ENCODE data around the gene CYP1A2.

CYP1A2 gene

DNA sequence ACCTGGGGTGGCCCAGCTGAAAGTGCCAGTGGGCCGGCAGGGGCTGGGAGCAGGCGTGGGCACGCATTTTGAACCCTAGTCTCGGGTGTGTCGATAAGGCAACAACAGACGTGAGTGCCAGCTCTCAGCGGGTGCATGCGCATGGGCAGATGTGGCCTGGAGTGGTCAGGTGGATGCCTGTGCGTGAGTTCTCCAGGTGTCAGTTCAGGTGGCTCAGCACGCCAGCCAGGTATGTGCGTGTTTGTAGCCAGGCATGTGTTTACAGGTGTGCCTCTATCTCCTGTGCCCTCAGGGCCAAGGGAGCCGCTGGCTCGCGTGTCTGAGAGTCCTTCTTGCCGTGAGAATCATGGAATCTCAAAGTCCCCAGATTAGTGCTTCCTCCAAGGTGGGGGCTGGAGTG lies 14.8 kb downstream of the CYP1A2 start:
- H3K4me3 ChIP-seq (ENCODE audit: insufficient read depth, low read depth, low read length, poor library complexity, severe bottlenecking) = no peak overlapping the region
- no peak for DNase-seq
- no peaks in the 10 kb centered on the region for H3K27me3 ChIP-seq (replicated peaks; ENCODE audit: control insufficient read depth, insufficient read depth, low read length, poor library complexity, severe bottlenecking)
- H3K4me1 ChIP-seq (ENCODE audit: control insufficient read depth, insufficient read depth, low read length, poor library complexity, severe bottlenecking) = no peaks in the 10 kb centered on the region
- H3K36me3 ChIP-seq (ENCODE audit: control insufficient read depth, insufficient read depth, low read length) = no peaks in the 10 kb centered on the region
- H3K9me3 ChIP-seq (ENCODE audit: control insufficient read depth, low read length) = no peaks in the 10 kb centered on the region
- no peak overlapping the region for H3K27ac ChIP-seq (ENCODE audit: insufficient read depth, low read length, poor library complexity, severe bottlenecking)

DNA sequence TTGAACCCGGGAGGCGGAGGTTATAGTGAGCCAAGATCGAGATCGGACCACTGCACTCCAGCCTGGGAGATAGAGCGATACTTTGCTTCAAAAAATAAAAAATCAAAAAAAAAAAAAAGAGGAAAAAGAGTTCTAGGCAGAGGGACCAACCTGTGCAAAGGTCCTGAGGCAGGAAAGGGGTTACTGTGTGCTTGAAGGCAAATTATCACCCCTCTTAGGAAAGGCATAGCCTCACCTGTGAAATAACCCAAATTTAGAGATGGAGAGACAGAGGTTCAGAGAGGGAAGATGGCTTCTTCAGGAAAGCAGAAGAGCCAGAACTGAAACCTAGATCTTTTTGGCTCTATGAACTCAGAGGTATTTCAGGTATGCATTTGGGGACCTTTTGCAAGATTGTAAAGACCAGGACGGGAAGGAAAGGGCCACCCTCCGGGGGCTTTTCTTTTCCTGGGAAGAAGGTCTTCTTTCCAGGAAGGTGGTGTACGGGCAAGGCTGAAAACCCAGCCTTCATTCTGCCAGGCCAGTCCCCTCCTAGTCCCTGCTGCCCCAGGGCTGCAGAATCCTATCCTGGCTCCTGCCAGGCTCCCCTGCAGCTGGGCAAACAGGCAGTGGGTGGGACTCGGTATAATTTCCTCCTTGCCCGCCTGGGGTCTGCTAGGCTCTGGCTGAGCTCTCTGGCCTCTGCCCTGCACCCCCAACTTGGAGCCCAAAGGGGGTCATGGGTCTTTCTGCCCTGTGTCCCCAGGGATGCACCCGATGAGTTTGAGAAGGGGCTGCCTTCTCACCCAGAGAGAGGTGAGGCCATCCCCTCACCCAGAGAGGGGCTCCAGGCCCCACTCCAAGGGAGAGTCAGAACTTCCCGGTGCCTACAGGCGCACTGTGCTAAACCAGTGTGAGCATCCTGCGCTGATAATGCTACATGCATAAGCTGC lies 18.8 kb downstream of the CYP1A2 start:
- Histone ChIP-seq H3K27me3 (replicated peaks; ENCODE audit: control insufficient read depth, insufficient read depth, low read length, poor library complexity, severe bottlenecking) (no peaks in the 10 kb centered on the region), H3K4me3 (ENCODE audit: insufficient read depth, low read depth, low read length, poor library complexity, severe bottlenecking) (no peak overlapping the region), H3K36me3 (ENCODE audit: control insufficient read depth, insufficient read depth, low read length) (no peaks in the 10 kb centered on the region), H3K9me3 (ENCODE audit: control insufficient read depth, low read length) (no peaks in the 10 kb centered on the region), H3K27ac (ENCODE audit: insufficient read depth, low read length, poor library complexity, severe bottlenecking) (no peak overlapping the region), H3K4me1 (ENCODE audit: control insufficient read depth, insufficient read depth, low read length, poor library complexity, severe bottlenecking) (peaks cover 17% of the 10 kb centered on the region)
- DNase-seq = no peak

DNA sequence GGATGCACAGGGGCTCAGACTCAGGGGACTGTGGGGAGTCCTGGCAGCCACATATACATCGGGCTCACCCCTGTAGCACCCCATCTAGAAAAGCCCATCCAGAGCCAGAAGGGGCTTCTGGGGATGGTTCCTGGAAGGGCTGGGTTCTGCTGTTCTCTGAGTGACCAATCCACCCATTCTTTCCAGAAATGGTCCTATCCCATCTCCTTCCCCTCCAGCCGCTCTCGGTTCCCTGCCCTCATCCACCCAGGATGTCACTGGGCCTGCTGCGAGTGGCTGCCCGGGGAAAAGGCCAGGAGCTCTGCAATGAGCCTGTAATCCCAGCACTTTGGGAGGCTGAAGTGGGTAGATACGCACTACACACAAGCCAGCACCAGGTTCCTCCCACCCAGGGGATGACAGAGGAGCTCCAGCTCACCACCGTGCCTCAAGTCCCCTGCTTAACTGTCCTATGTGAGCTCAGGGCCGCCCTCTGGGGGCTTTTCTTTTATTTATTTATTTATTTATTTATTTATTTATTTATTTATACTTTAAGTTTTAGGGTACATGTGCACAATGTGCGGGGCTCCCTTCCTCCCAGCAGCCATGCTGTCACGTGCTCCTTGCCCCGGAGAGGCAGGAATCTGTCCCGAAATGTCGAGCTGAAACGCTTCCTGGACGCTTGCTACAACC lies 19.6 kb downstream of the CYP1A2 start:
- no peaks in the 10 kb centered on the region for H3K27me3 ChIP-seq (replicated peaks; ENCODE audit: control insufficient read depth, insufficient read depth, low read length, poor library complexity, severe bottlenecking)
- H3K4me1 ChIP-seq (ENCODE audit: control insufficient read depth, insufficient read depth, low read length, poor library complexity, severe bottlenecking) = peaks cover 17% of the 10 kb centered on the region
- no peak for DNase-seq
- H3K27ac ChIP-seq (ENCODE audit: insufficient read depth, low read length, poor library complexity, severe bottlenecking) = no peak overlapping the region
- no peak overlapping the region for H3K4me3 ChIP-seq (ENCODE audit: insufficient read depth, low read depth, low read length, poor library complexity, severe bottlenecking)
- no peaks in the 10 kb centered on the region for H3K9me3 ChIP-seq (ENCODE audit: control insufficient read depth, low read length)
- H3K36me3 ChIP-seq (ENCODE audit: control insufficient read depth, insufficient read depth, low read length) = no peaks in the 10 kb centered on the region

DNA sequence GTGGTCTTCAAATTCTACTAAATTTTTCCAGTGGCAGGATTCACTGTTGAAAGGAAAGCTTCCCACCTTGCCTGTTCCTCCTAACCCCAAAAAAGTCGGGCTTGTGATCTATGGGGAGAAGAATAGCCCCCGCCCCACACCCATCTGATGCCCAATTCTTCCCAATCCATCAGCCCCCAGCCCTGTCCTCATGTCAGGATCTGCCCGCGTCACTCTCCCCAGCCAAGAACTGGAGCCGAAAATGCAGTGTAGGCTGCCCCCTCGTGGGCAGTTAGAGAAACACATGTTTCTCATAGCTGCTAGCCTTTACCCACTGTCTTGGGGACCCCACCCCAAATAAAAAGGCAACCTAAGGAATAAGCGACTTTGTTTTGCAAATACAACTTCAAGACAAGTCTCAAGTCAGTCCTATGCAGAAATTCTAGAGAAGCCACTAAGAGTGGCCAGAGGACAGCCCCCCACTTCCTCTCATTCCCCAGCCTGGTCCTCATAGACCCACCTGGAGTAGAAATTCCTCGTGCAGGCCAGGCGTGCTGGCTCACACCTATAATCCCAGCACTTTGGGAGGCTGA lies 20.2 kb downstream of the CYP1A2 start:
- Histone ChIP-seq H3K36me3 (ENCODE audit: control insufficient read depth, insufficient read depth, low read length) (no peaks in the 10 kb centered on the region), H3K27me3 (replicated peaks; ENCODE audit: control insufficient read depth, insufficient read depth, low read length, poor library complexity, severe bottlenecking) (no peaks in the 10 kb centered on the region), H3K4me3 (ENCODE audit: insufficient read depth, low read depth, low read length, poor library complexity, severe bottlenecking) (no peak overlapping the region), H3K27ac (ENCODE audit: insufficient read depth, low read length, poor library complexity, severe bottlenecking) (no peak overlapping the region), H3K9me3 (ENCODE audit: control insufficient read depth, low read length) (no peaks in the 10 kb centered on the region), H3K4me1 (ENCODE audit: control insufficient read depth, insufficient read depth, low read length, poor library complexity, severe bottlenecking) (peaks cover 20% of the 10 kb centered on the region)
- peak in 2 of 3 donors; percentile 48 to 59 for DNase-seq

DNA sequence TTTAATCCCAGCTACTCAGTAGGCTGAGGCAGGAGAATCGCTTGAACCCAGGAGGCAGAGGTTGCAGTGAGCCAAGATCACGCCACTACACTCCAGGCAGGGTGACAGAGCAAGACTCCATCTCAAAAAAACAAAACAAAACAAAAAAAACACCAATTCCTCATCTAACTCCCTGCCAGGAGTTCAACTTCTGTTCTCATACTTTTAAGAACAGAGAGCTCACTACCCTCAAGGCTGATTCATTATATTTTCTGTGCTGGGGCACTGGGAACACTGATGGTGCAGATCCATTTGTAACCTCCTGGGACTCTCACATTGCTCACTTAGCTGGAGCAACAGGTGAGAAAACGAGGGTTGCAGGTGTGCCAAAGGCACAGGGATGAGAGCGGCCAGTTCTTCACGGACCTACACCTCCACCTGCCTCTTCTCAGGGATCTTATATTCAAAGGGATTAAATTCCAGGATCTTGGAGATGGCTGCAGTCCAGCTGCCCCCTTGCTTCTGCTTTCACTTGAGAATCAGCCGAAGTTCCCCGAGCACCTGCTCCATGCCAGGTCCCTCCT lies 20.9 kb downstream of the CYP1A2 start:
- Histone ChIP-seq H3K4me1 (ENCODE audit: control insufficient read depth, insufficient read depth, low read length, poor library complexity, severe bottlenecking) (peaks cover 22% of the 10 kb centered on the region), H3K9me3 (ENCODE audit: control insufficient read depth, low read length) (no peaks in the 10 kb centered on the region), H3K27ac (ENCODE audit: insufficient read depth, low read length, poor library complexity, severe bottlenecking) (no peak overlapping the region), H3K36me3 (ENCODE audit: control insufficient read depth, insufficient read depth, low read length) (no peaks in the 10 kb centered on the region), H3K4me3 (ENCODE audit: insufficient read depth, low read depth, low read length, poor library complexity, severe bottlenecking) (no peak overlapping the region), H3K27me3 (replicated peaks; ENCODE audit: control insufficient read depth, insufficient read depth, low read length, poor library complexity, severe bottlenecking) (no peaks in the 10 kb centered on the region)
- DNase-seq = no peak

DNA sequence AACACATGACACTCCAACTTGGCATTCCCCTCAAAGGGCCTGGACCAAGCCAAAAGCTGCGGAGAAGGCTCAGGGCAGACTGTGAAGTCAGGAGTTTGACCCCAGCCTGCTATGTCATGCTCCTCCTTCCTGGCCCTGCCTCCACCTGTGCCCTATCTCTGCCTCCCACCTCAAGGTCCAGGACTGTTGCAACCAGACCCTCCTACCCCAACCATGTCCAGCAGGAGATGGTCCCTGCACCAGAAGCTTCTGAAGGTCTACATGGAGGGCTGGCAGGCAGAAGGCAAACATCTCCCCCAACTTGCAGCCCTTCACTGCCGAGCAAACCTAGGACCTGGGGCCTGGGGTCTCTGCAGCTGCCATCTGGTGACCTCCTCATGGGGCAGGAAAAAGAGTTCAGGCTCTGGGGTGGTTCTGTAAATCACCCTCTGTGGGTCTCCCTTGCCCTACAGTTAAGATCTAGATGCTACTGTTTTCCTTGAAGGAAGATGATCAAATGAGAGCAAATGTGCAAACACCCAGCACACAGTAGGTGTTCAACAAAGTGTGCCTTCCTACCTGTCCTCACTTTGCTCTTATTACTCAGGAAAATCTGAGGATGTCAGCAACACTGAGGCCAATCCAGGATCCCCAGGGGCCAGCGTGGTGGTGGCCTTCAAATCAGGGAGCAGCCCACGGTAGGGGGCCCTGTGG lies 21.7 kb downstream of the CYP1A2 start:
- H3K27me3 ChIP-seq (replicated peaks; ENCODE audit: control insufficient read depth, insufficient read depth, low read length, poor library complexity, severe bottlenecking) = no peaks in the 10 kb centered on the region
- no peak overlapping the region for H3K4me3 ChIP-seq (ENCODE audit: insufficient read depth, low read depth, low read length, poor library complexity, severe bottlenecking)
- H3K9me3 ChIP-seq (ENCODE audit: control insufficient read depth, low read length) = no peaks in the 10 kb centered on the region
- no peaks in the 10 kb centered on the region for H3K36me3 ChIP-seq (ENCODE audit: control insufficient read depth, insufficient read depth, low read length)
- no peak for DNase-seq
- H3K27ac ChIP-seq (ENCODE audit: insufficient read depth, low read length, poor library complexity, severe bottlenecking) = no peak overlapping the region
- H3K4me1 ChIP-seq (ENCODE audit: control insufficient read depth, insufficient read depth, low read length, poor library complexity, severe bottlenecking) = peaks cover 22% of the 10 kb centered on the region

DNA sequence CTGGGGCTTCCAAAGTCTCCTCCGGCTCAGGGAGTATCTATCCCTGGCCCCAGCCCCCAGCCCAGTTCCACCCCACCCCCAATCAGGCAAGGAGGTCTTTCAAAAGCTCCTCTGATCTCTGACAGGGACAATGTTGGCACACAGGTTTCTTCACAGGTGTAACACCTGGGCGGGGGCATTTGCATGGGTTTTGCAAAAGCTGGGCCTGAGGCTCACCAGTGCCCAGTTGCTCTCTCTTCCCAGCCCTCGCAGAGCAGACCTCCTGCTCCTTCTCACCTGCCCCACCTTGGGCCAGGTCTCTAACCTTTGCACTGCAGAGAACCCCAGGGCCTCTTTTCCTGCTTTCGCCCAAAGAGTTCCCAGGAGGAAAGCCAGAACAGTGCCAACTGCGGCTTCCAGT lies 24.7 kb downstream of the CYP1A2 start:
- Histone ChIP-seq H3K4me1 (ENCODE audit: control insufficient read depth, insufficient read depth, low read length, poor library complexity, severe bottlenecking) (peaks cover 47% of the 10 kb centered on the region), H3K4me3 (ENCODE audit: insufficient read depth, low read depth, low read length, poor library complexity, severe bottlenecking) (no peak overlapping the region), H3K27ac (ENCODE audit: insufficient read depth, low read length, poor library complexity, severe bottlenecking) (no peak overlapping the region), H3K9me3 (ENCODE audit: control insufficient read depth, low read length) (no peaks in the 10 kb centered on the region), H3K36me3 (ENCODE audit: control insufficient read depth, insufficient read depth, low read length) (no peaks in the 10 kb centered on the region), H3K27me3 (replicated peaks; ENCODE audit: control insufficient read depth, insufficient read depth, low read length, poor library complexity, severe bottlenecking) (no peaks in the 10 kb centered on the region)
- no peak for DNase-seq

DNA sequence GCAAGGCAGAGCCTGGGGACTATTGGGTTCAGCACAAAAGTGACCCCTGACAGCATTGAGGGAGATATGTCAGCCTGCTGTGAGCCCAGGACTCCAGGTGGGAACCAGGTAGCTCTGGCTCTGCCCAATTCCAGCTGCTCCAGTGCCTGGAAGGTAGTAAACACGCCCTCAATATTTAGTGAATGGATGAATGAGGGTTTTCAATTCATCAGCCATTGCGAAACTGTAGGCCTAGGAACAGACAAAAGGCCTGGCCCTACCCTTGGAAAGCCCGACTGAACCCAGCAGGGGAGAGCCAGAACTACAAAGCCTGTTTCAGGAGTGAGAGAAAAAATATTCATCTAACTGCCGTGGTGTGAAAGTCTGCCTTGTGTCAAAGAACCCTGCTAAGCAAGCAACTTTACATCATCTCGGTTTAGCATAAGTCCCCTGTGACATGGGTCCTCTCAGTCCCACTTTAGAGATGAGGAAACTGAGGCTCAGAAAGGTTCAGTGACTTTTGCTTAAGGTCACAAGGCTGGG lies 25.1 kb downstream of the CYP1A2 start:
- H3K27ac ChIP-seq (ENCODE audit: insufficient read depth, low read length, poor library complexity, severe bottlenecking) = no peak overlapping the region
- peaks cover 49% of the 10 kb centered on the region for H3K4me1 ChIP-seq (ENCODE audit: control insufficient read depth, insufficient read depth, low read length, poor library complexity, severe bottlenecking)
- no peaks in the 10 kb centered on the region for H3K9me3 ChIP-seq (ENCODE audit: control insufficient read depth, low read length)
- H3K36me3 ChIP-seq (ENCODE audit: control insufficient read depth, insufficient read depth, low read length) = no peaks in the 10 kb centered on the region
- no peaks in the 10 kb centered on the region for H3K27me3 ChIP-seq (replicated peaks; ENCODE audit: control insufficient read depth, insufficient read depth, low read length, poor library complexity, severe bottlenecking)
- H3K4me3 ChIP-seq (ENCODE audit: insufficient read depth, low read depth, low read length, poor library complexity, severe bottlenecking) = no peak overlapping the region
- DNase-seq = no peak

DNA sequence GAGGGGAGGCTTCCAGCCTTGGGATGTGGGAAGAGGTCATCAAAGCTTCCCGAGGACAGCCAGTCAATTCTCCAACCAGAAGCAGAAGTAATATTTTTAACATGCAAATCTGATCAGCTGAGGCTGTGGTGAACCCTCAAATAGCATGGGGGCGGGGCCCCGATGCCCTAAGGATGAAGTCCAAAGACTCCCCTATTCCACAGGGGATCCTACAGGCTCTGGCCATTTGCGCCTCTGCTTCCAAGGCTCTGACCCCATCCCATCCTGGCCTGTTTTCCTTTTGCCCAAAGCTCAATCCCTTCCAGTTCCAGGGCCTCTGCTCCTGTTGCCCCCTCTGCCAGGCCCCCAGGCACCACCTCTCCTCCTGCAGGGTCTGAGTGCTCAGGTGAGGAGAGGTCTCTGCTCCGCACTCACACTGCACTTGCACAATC lies 26.5 kb downstream of the CYP1A2 start:
- Histone ChIP-seq H3K27ac (ENCODE audit: insufficient read depth, low read length, poor library complexity, severe bottlenecking) (peak overlapping the region; percentile 24), H3K4me3 (ENCODE audit: insufficient read depth, low read depth, low read length, poor library complexity, severe bottlenecking) (no peak overlapping the region), H3K36me3 (ENCODE audit: control insufficient read depth, insufficient read depth, low read length) (no peaks in the 10 kb centered on the region), H3K9me3 (ENCODE audit: control insufficient read depth, low read length) (no peaks in the 10 kb centered on the region), H3K27me3 (replicated peaks; ENCODE audit: control insufficient read depth, insufficient read depth, low read length, poor library complexity, severe bottlenecking) (no peaks in the 10 kb centered on the region), H3K4me1 (ENCODE audit: control insufficient read depth, insufficient read depth, low read length, poor library complexity, severe bottlenecking) (peaks cover 54% of the 10 kb centered on the region)
- no peak for DNase-seq

Data from effector memory CD4-positive, alpha-beta T cell (primary cell).